ENCODE data around the gene PKP4.
A peak's percentile ranks its signal among the peaks of the same experiment; 100 is the strongest.
"Not testable (repeated sequence)": the region's sequence is repeated elsewhere in the genome, so short reads cannot be mapped to it uniquely, and the experiment has no call there.

The PKP4 gene

GRCh38 chr2:158456309-158457066, at the start of gene PKP4, which contains the start of gene CCDC148:
Gene PKP4, plus strand, starts transcription at chr2:158456952. Its CDS starts 76,233 bp downstream, at chr2:158533185.
Gene CCDC148, minus strand, starts transcription at chr2:158456753. Its CDS starts 314 bp downstream, at chr2:158456439.
- peak; percentile 80 for DNase-seq (ENCODE audit: insufficient read length, low spot score)
- FAIRE-seq, result peak; percentile 89

- no peak for FAIRE-seq
- no peak for DNase-seq (ENCODE audit: insufficient read length, low spot score)
These were observed 49.7 kb upstream of the PKP4 start for GRCh38 chr2:158407031-158407430.

- DNase-seq (ENCODE audit: insufficient read length, low spot score) (no peak), FAIRE-seq (no peak)
These were observed 46.6 kb upstream of the PKP4 start for GRCh38 chr2:158410132-158410531.

GRCh38 chr2:158411748-158412147, 45.0 kb upstream of the PKP4 start:
- no peak for DNase-seq (ENCODE audit: insufficient read length, low spot score)
- no peak for FAIRE-seq

GRCh38 chr2:158412206-158412605, 44.5 kb upstream of the PKP4 start:
- no peak for FAIRE-seq
- no peak for DNase-seq (ENCODE audit: insufficient read length, low spot score)

- no peak for DNase-seq (ENCODE audit: insufficient read length, low spot score)
- no peak for FAIRE-seq
These were observed 43.2 kb upstream of the PKP4 start for GRCh38 chr2:158413581-158413980.

GRCh38 chr2:158414538-158414937, 42.2 kb upstream of the PKP4 start:
- FAIRE-seq, result no peak
- no peak for DNase-seq (ENCODE audit: insufficient read length, low spot score)

GRCh38 chr2:158432117-158432516, 24.6 kb upstream of the PKP4 start:
- DNase-seq (ENCODE audit: insufficient read length, low spot score), result no peak
- no peak for FAIRE-seq

GRCh38 chr2:158433716-158434115, 23.0 kb upstream of the PKP4 start:
- not testable (repeated sequence) for FAIRE-seq

GRCh38 chr2:158439062-158439461, 17.7 kb upstream of the PKP4 start:
- not testable (repeated sequence) for FAIRE-seq; DNase-seq (ENCODE audit: insufficient read length, low spot score)

More at GRCh38 chr2:158433716-158434115, 23.0 kb upstream of the PKP4 start:
- not testable (repeated sequence) for DNase-seq (ENCODE audit: insufficient read length, low spot score)

GRCh38 chr2:158443606-158444005, 13.1 kb upstream of the PKP4 start:
- DNase-seq (ENCODE audit: insufficient read length, low spot score) (no peak), FAIRE-seq (no peak)

GRCh38 chr2:158457092-158457825, 507 bp downstream of the PKP4 start:
- no peak for FAIRE-seq

GRCh38 chr2:158457826-158458616, 1.3 kb downstream of the PKP4 start:
- FAIRE-seq (no peak), DNase-seq (ENCODE audit: insufficient read length, low spot score) (peak; percentile 31)

More at GRCh38 chr2:158457092-158457825, 507 bp downstream of the PKP4 start:
- peak; percentile 7 for DNase-seq (ENCODE audit: insufficient read length, low spot score)

- no peak for DNase-seq (ENCODE audit: insufficient read length, low spot score)
- peak; percentile 26 for FAIRE-seq
These were observed 1.8 kb downstream of the PKP4 start for GRCh38 chr2:158458617-158458920.

GRCh38 chr2:158459161-158460003, 2.6 kb downstream of the PKP4 start:
- DNase-seq (ENCODE audit: insufficient read length, low spot score) (no peak), FAIRE-seq (no peak)

GRCh38 chr2:158460632-158461297, 4.0 kb downstream of the PKP4 start:
- DNase-seq (ENCODE audit: insufficient read length, low spot score), result no peak
- peak; percentile 68 for FAIRE-seq

- no peak for DNase-seq (ENCODE audit: insufficient read length, low spot score)
- no peak for FAIRE-seq
These were observed 6.8 kb downstream of the PKP4 start for GRCh38 chr2:158463496-158464095.

- peak; percentile 58 for FAIRE-seq
- DNase-seq (ENCODE audit: insufficient read length, low spot score), result no peak
These were observed 7.9 kb downstream of the PKP4 start for GRCh38 chr2:158464426-158465281.

All from GM19239 (cell line).